Measurements from ENCODE around the gene OR4C46.
"Not testable (repeated sequence)": the region's sequence is repeated elsewhere in the genome, so short reads cannot be mapped to it uniquely, and the experiment has no call there.

OR4C46 gene

GRCh38 chr11:54603898-54604297 is at the start of gene OR4C46:
Gene OR4C46, minus strand, starts transcription at chr11:54603998. Its CDS starts 0 bp downstream, at chr11:54603998.
- no peak for DNase-seq (ENCODE audit: low read depth)

GRCh38 chr11:54645606-54646005 is 41.8 kb upstream of the OR4C46 start:
- not testable (repeated sequence) for DNase-seq (ENCODE audit: low read depth)

GRCh38 chr11:54561439-54561838 is 42.4 kb downstream of the OR4C46 start:
- DNase-seq (ENCODE audit: low read depth) = not testable (repeated sequence)

- no peak for DNase-seq (ENCODE audit: low read depth)
Observed at GRCh38 chr11:54558919-54559318, 44.9 kb downstream of the OR4C46 start.

- no peak for DNase-seq (ENCODE audit: low read depth)
Observed at GRCh38 chr11:54558407-54558806, 45.4 kb downstream of the OR4C46 start.

All from HS-27A (cell line).